ENCODE measurements around the gene CIZ1.

CIZ1 gene

GRCh38 chr9:128174062-128174461, 17.3 kb downstream of the CIZ1 start:
- Histone ChIP-seq H4K8ac (ENCODE audit: low read depth, low read length) (no peak overlapping the region), H3K27me3 (ENCODE audit: insufficient read depth, low read length) (no peaks in the 10 kb centered on the region), H3K9ac (ENCODE audit: low read length) (no peak overlapping the region), H3K14ac (ENCODE audit: low read length) (no peak overlapping the region), H4K91ac (ENCODE audit: low read depth, low read length) (no peak overlapping the region), H2BK12ac (ENCODE audit: low read length) (no peak overlapping the region), H4K12ac (ENCODE audit: low read depth, low read length) (no peak overlapping the region), H3K4me3 (ENCODE audit: low read depth, low read length) (no peak overlapping the region), H2BK120ac (ENCODE audit: insufficient read depth, low read length, poor library complexity) (no peak overlapping the region), H2BK5ac (ENCODE audit: low read depth, low read length, poor library complexity) (no peak overlapping the region), H3K36me3 (ENCODE audit: control insufficient read depth in 1 of 2, insufficient read depth in 2 of 2, low read length in 2 of 2) (peaks cover 47 to 53% of the 10 kb centered on the region in 2 experiments), H3K4me2 (ENCODE audit: low read length) (no peak overlapping the region), H3K4me1 (ENCODE audit: control insufficient read depth in 1 of 2, insufficient read depth in 2 of 2, low read length in 2 of 2) (peaks cover 7 to 10% of the 10 kb centered on the region in 2 experiments), H3K4ac (ENCODE audit: low read depth, low read length) (no peak overlapping the region), H3K18ac (ENCODE audit: low read length) (no peak overlapping the region), H2AFZ (ENCODE audit: insufficient read depth, low read length, poor library complexity) (no peak overlapping the region), H3K79me1 (ENCODE audit: low read length) (no peaks in the 10 kb centered on the region), H3K23ac (ENCODE audit: low read length) (no peak overlapping the region), H3K9me3 (ENCODE audit: insufficient read depth, low read depth, low read length) (peaks cover 6% of the 10 kb centered on the region), H2AK5ac (ENCODE audit: low read length) (no peak overlapping the region), H3K27ac (ENCODE audit: low read depth, low read length) (no peak overlapping the region), H3K79me2 (ENCODE audit: control insufficient read depth, insufficient read depth, low read length, poor library complexity) (no peaks in the 10 kb centered on the region)
- WGBS (ENCODE audit: extremely low coverage, insufficient coverage, insufficient read length): no CpG with 5 or more reads among the region's 4 CpGs
- peak in 1 of 2 donors; percentile 26 for DNase-seq

GRCh38 chr9:128169925-128170324, 21.4 kb downstream of the CIZ1 start:
- Histone ChIP-seq H3K14ac (ENCODE audit: low read length) (no peak overlapping the region), H2BK12ac (ENCODE audit: low read length) (no peak overlapping the region), H3K9me3 (ENCODE audit: insufficient read depth, low read depth, low read length) (peaks cover 3% of the 10 kb centered on the region), H3K79me2 (ENCODE audit: control insufficient read depth, insufficient read depth, low read length, poor library complexity) (no peaks in the 10 kb centered on the region), H3K23ac (ENCODE audit: low read length) (no peak overlapping the region), H4K8ac (ENCODE audit: low read depth, low read length) (no peak overlapping the region), H4K91ac (ENCODE audit: low read depth, low read length) (no peak overlapping the region), H2AK5ac (ENCODE audit: low read length) (no peak overlapping the region), H2BK120ac (ENCODE audit: insufficient read depth, low read length, poor library complexity) (no peak overlapping the region), H3K79me1 (ENCODE audit: low read length) (no peaks in the 10 kb centered on the region), H2BK5ac (ENCODE audit: low read depth, low read length, poor library complexity) (no peak overlapping the region), H3K4ac (ENCODE audit: low read depth, low read length) (no peak overlapping the region), H3K18ac (ENCODE audit: low read length) (no peak overlapping the region), H2AFZ (ENCODE audit: insufficient read depth, low read length, poor library complexity) (no peak overlapping the region), H3K9ac (ENCODE audit: low read length) (no peak overlapping the region), H3K27me3 (ENCODE audit: insufficient read depth, low read length) (no peaks in the 10 kb centered on the region), H4K12ac (ENCODE audit: low read depth, low read length) (no peak overlapping the region), H3K4me3 (ENCODE audit: low read depth, low read length) (no peak overlapping the region), H3K4me1 (ENCODE audit: control insufficient read depth in 1 of 2, insufficient read depth in 2 of 2, low read length in 2 of 2) (no peaks in the 10 kb centered on the region), H3K27ac (ENCODE audit: low read depth, low read length) (no peak overlapping the region), H3K36me3 (ENCODE audit: control insufficient read depth in 1 of 2, insufficient read depth in 2 of 2, low read length in 2 of 2) (peaks cover 48 to 56% of the 10 kb centered on the region in 2 experiments), H3K4me2 (ENCODE audit: low read length) (no peak overlapping the region)
- no CpG with 5 or more reads among the region's 8 CpGs for WGBS (ENCODE audit: extremely low coverage, insufficient coverage, insufficient read length)
- DNase-seq: no peak

GRCh38 chr9:128169492-128169891, 21.9 kb downstream of the CIZ1 start:
- Histone ChIP-seq H3K9me3 (ENCODE audit: insufficient read depth, low read depth, low read length) (peaks cover 3% of the 10 kb centered on the region), H2BK120ac (ENCODE audit: insufficient read depth, low read length, poor library complexity) (no peak overlapping the region), H4K8ac (ENCODE audit: low read depth, low read length) (no peak overlapping the region), H4K91ac (ENCODE audit: low read depth, low read length) (no peak overlapping the region), H3K14ac (ENCODE audit: low read length) (no peak overlapping the region), H3K4me3 (ENCODE audit: low read depth, low read length) (no peak overlapping the region), H3K4ac (ENCODE audit: low read depth, low read length) (no peak overlapping the region), H3K18ac (ENCODE audit: low read length) (no peak overlapping the region), H3K9ac (ENCODE audit: low read length) (no peak overlapping the region), H3K27me3 (ENCODE audit: insufficient read depth, low read length) (no peaks in the 10 kb centered on the region), H3K23ac (ENCODE audit: low read length) (no peak overlapping the region), H3K27ac (ENCODE audit: low read depth, low read length) (no peak overlapping the region), H3K79me2 (ENCODE audit: control insufficient read depth, insufficient read depth, low read length, poor library complexity) (no peaks in the 10 kb centered on the region), H2AK5ac (ENCODE audit: low read length) (no peak overlapping the region), H2AFZ (ENCODE audit: insufficient read depth, low read length, poor library complexity) (no peak overlapping the region), H3K36me3 (ENCODE audit: control insufficient read depth in 1 of 2, insufficient read depth in 2 of 2, low read length in 2 of 2) (peaks cover 52 to 57% of the 10 kb centered on the region in 2 experiments), H3K4me2 (ENCODE audit: low read length) (no peak overlapping the region), H2BK12ac (ENCODE audit: low read length) (no peak overlapping the region), H4K12ac (ENCODE audit: low read depth, low read length) (no peak overlapping the region), H3K4me1 (ENCODE audit: control insufficient read depth in 1 of 2, insufficient read depth in 2 of 2, low read length in 2 of 2) (no peaks in the 10 kb centered on the region), H2BK5ac (ENCODE audit: low read depth, low read length, poor library complexity) (no peak overlapping the region), H3K79me1 (ENCODE audit: low read length) (no peaks in the 10 kb centered on the region)
- DNase-seq: no peak
- no CpG with 5 or more reads among the region's 8 CpGs for WGBS (ENCODE audit: extremely low coverage, insufficient coverage, insufficient read length)

GRCh38 chr9:128168731-128169308, 22.6 kb downstream of the CIZ1 start:
- peak in 1 of 2 donors; percentile 76 for DNase-seq
- no CpG with 5 or more reads among the region's 8 CpGs for WGBS (ENCODE audit: extremely low coverage, insufficient coverage, insufficient read length)
- H2AK5ac ChIP-seq (ENCODE audit: low read length): no peak overlapping the region

More at GRCh38 chr9:128168731-128169308, 22.6 kb downstream of the CIZ1 start:
- no peak overlapping the region for H3K14ac ChIP-seq (ENCODE audit: low read length)
- no peak overlapping the region for H2BK5ac ChIP-seq (ENCODE audit: low read depth, low read length, poor library complexity)
- no peak overlapping the region for H4K12ac ChIP-seq (ENCODE audit: low read depth, low read length)
- H3K9me3 ChIP-seq (ENCODE audit: insufficient read depth, low read depth, low read length): peaks cover 3% of the 10 kb centered on the region
- no peak overlapping the region for H4K8ac ChIP-seq (ENCODE audit: low read depth, low read length)
- H3K4me3 ChIP-seq (ENCODE audit: low read depth, low read length): no peak overlapping the region
- H3K9ac ChIP-seq (ENCODE audit: low read length): no peak overlapping the region
- no peaks in the 10 kb centered on the region for H3K27me3 ChIP-seq (ENCODE audit: insufficient read depth, low read length)
- no peak overlapping the region for H2BK12ac ChIP-seq (ENCODE audit: low read length)
- no peak overlapping the region for H2AFZ ChIP-seq (ENCODE audit: insufficient read depth, low read length, poor library complexity)
- no peaks in the 10 kb centered on the region for H3K4me1 ChIP-seq (ENCODE audit: control insufficient read depth in 1 of 2, insufficient read depth in 2 of 2, low read length in 2 of 2)
- no peak overlapping the region for H4K91ac ChIP-seq (ENCODE audit: low read depth, low read length)
- no peaks in the 10 kb centered on the region for H3K79me1 ChIP-seq (ENCODE audit: low read length)
- H3K23ac ChIP-seq (ENCODE audit: low read length): no peak overlapping the region
- no peak overlapping the region for H2BK120ac ChIP-seq (ENCODE audit: insufficient read depth, low read length, poor library complexity)
- no peak overlapping the region for H3K4ac ChIP-seq (ENCODE audit: low read depth, low read length)
- no peak overlapping the region for H3K4me2 ChIP-seq (ENCODE audit: low read length)
- H3K79me2 ChIP-seq (ENCODE audit: control insufficient read depth, insufficient read depth, low read length, poor library complexity): no peaks in the 10 kb centered on the region
- no peak overlapping the region for H3K27ac ChIP-seq (ENCODE audit: low read depth, low read length)
- H3K18ac ChIP-seq (ENCODE audit: low read length): no peak overlapping the region
- peaks cover 55 to 58% of the 10 kb centered on the region in 2 experiments for H3K36me3 ChIP-seq (ENCODE audit: control insufficient read depth in 1 of 2, insufficient read depth in 2 of 2, low read length in 2 of 2)
